Mucosa of descending colon (tissue), 3 donors: Measurements from ENCODE around the gene COL6A5. TPM values are rescaled to one million over a fixed set of nuclear protein-coding genes. Genes with fewer than 3 reads are reported as not detected.
"Not testable (repeated sequence)": the region's sequence is repeated elsewhere in the genome, so short reads cannot be mapped to it uniquely, and the experiment has no call there.

ENCODE experiments used
- ATAC-seq: fragments of 200-7000 bp; cut with Tn5 transposase; one replicate; pipeline ENCODE4 v1.9.1; 2020; ENCODE audit warnings: mild to moderate bottlenecking, moderate library complexity
- DNase-seq, 3 donors: peaks; one replicate each; pipeline ENCODE4 v3.0.0-alpha.2; 2020
- H3K36me3 ChIP-seq: fragments of 200-600 bp; one replicate; pipeline ENCODE4 v1.8.0; 2021; ENCODE audit warnings: low read depth, mild to moderate bottlenecking
- H3K4me1 ChIP-seq: fragments of 200-600 bp; one replicate; pipeline ENCODE4 v1.8.0; 2021; ENCODE audit warnings: low read depth, mild to moderate bottlenecking
- H3K4me3 ChIP-seq: fragments of 200-600 bp; one replicate; pipeline ENCODE4 v1.8.0; 2021; ENCODE audit warnings: mild to moderate bottlenecking
- H3K9me3 ChIP-seq: fragments of 200-600 bp; one replicate; pipeline ENCODE4 v1.8.0; 2021; ENCODE audit warnings: mild to moderate bottlenecking
- intact Hi-C, 2 donors: fragments of 100-400 bp; cut with DNase I in 1 of 2; cut with micrococcal nuclease in 1 of 2; formaldehyde crosslinking; loops; one replicate each; pipeline versions ENCODE4 v1.11.0 to v1.11.1; 2022; cut with DNase I, micrococcal nuclease
- total RNA-seq, 3 donors: library from RNA; stranded (reverse); fragmentation: NEBNext Ultra II Directional in 2 of 3; extraction: Animal tissue kit (Norgen Biotek cat#: 25700) in 2 of 3; gene quantifications; one replicate each; pipeline versions ENCODE4 v1.2.1 to v1.2.4, GENCODE V29; 2021 to 2023
- TF ChIP-seq, protein P1 (sequence below): fragments of 200-600 bp; IDR thresholded peaks from one replicate; pipeline ENCODE4 v1.8.0; 2022; ENCODE audit warnings: antibody characterized with exemption, mild to moderate bottlenecking
- donor health status: DM: no; HTN: no; CAD: no; lungs with moderate emphysema.
- donor health status: DM: no; HTN: no; CAD: no.
- donor health status: DM: no; HTN: yes; CAD: no.

Gene COL6A5
- total RNA-seq, 3 donors from 2014 or later, result 0.06 TPM; not detected in 2

DNA sequence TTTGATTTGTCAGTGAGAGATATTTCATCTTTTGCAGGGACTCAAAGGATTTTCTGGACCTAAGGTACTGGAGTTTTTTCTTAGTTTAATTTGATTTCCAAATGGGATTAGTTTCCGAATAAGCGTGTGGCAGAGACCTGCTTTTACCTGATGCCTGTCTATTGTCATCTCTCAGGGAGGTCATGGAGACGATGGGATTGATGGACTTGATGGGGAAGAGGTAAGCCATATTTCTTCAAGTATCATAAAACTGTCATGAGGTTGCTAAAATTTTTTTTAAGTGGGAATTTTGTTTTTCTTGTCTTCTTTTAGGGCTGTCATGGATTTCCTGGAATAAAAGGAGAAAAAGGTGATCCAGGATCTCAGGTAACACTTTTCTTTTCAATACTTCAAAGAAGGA, 60.5 kb downstream of the COL6A5 start:
- intact Hi-C loops, result no loop called here
- TF ChIP-seq, protein P1, sequence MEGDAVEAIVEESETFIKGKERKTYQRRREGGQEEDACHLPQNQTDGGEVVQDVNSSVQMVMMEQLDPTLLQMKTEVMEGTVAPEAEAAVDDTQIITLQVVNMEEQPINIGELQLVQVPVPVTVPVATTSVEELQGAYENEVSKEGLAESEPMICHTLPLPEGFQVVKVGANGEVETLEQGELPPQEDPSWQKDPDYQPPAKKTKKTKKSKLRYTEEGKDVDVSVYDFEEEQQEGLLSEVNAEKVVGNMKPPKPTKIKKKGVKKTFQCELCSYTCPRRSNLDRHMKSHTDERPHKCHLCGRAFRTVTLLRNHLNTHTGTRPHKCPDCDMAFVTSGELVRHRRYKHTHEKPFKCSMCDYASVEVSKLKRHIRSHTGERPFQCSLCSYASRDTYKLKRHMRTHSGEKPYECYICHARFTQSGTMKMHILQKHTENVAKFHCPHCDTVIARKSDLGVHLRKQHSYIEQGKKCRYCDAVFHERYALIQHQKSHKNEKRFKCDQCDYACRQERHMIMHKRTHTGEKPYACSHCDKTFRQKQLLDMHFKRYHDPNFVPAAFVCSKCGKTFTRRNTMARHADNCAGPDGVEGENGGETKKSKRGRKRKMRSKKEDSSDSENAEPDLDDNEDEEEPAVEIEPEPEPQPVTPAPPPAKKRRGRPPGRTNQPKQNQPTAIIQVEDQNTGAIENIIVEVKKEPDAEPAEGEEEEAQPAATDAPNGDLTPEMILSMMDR, result no peak
- Histone ChIP-seq H3K4me1 (no peaks in the 10 kb centered on the region), H3K9me3 (no peaks in the 10 kb centered on the region), H3K36me3 (no peaks in the 10 kb centered on the region), H3K4me3 (no peak overlapping the region)
- ATAC-seq (no peak), DNase-seq (no peak)

DNA sequence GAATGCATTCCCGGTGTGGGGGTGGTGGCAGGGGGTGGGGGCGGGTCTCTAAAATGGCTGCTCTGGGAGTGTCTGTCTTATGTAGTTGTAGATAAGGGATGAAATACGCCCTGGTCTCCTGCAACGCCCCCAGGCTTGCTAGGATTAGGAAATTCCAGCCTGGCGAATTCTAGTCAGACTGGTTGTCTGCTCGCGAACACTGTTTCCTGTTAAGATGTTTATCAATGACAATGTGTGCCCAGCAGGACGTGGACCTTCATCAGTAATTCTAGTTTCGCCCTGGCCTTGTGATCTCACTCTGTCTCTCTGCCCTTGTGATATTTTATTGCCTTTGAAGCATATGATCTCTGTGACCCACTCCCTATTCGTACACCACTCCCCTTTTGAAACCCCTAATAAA, 62.8 kb downstream of the COL6A5 start:
- H3K4me1 ChIP-seq, H3K36me3 ChIP-seq, H3K9me3 ChIP-seq, DNase-seq, intact Hi-C loops, ATAC-seq, H3K4me3 ChIP-seq: not testable (repeated sequence)

DNA sequence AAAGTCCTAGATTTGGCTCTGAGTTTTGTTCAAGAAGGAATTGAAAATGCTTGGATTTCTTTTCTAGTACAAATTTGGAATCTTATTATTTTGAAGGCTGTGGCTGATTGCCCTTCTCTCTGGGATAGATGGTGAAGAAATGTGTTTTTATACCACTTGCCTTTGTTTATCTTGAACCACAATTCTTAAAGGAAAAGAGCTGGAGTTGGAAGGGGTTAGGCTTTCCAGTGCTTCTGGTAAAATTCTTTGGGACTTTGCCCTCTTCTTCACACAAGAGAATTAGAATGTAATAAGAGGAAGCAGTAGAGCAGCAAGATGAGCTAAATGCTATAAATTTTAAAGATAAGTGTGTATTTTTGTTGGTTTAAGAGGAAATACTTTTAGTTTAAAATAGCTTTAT, 65.8 kb downstream of the COL6A5 start:
- no peaks in the 10 kb centered on the region for H3K36me3 ChIP-seq
- no peaks in the 10 kb centered on the region for H3K4me1 ChIP-seq
- intact Hi-C loops, result no loop called here
- ATAC-seq (no peak), DNase-seq (no peak)
- H3K9me3 ChIP-seq, result no peaks in the 10 kb centered on the region
- TF ChIP-seq, protein P1, result no peak
- no peak overlapping the region for H3K4me3 ChIP-seq

DNA sequence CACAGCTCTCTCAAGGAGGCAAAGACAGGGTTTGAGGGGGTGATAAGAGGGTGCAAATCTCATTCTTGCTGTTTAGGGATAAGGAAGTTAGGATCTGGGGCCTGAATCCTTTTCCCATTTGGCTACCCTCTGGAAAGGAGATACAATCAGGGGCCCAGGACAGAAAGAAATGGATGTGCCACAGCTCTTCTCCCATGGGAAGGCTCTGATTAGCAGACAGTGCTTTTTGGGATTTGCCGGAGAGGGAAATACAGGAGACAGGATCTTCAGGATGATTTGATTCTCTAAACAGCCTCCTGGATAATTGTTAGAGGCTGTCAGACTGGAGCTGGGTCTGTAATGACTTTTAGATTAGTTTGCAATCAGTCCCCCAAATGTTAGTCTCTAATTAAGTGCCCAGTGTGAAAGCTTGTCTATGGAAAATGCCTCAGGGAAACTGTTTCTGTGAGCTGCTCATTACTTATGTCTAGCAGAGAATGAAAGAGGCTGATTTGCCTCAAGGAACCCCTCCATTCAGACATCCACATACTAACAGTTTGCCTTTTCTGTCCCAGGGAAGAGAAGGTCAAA, 67.6 kb downstream of the COL6A5 start:
- no peaks in the 10 kb centered on the region for H3K9me3 ChIP-seq
- no peaks in the 10 kb centered on the region for H3K36me3 ChIP-seq
- DNase-seq (no peak), ATAC-seq (no peak)
- H3K4me3 ChIP-seq, result no peak overlapping the region
- TF ChIP-seq, protein P1, result no peak
- intact Hi-C loops, result no loop called here
- no peaks in the 10 kb centered on the region for H3K4me1 ChIP-seq

DNA sequence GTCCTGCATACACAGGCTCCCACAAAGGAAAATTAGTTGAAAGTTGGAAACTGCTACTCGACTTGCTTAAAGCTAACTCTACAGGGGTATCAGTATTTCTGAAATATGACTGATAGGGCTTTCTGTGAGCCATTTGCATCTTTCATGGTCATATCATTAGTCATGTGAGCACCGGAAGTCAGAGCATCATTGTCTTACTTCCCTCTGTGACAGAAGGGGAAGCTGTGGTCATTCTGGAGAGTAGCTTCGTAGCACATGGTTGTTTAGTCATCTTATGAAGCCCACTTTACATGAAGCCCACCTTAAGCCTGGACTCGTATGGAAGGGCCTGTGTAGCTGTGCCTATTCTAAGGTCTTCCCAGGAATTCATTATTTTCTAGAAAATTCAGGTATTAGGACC, 69.0 kb downstream of the COL6A5 start:
- no peak for DNase-seq
- no peak overlapping the region for H3K4me3 ChIP-seq
- no peaks in the 10 kb centered on the region for H3K9me3 ChIP-seq
- H3K36me3 ChIP-seq, result no peaks in the 10 kb centered on the region
- no peaks in the 10 kb centered on the region for H3K4me1 ChIP-seq
- ATAC-seq, result no peak
- intact Hi-C loops, result no loop called here
- TF ChIP-seq, protein P1, result no peak

DNA sequence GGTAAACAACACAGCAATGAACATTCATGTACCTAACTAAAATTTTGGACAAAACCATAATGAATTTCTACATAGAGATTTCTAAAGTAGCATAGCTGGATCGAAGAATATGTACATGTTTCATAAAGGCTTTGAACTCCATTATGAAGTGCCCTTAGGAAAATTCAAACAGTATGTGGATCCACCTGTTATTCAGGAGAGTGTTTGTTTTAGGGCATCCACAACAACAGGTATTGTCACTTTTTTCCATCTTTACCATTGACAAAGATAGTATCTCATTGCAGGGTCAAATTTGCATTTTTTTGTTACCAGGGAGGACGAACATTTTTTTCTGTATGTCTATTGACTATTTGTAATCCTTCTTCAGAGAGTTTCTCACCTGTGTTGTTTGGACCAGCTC, 75.0 kb downstream of the COL6A5 start:
- no peaks in the 10 kb centered on the region for H3K36me3 ChIP-seq
- no peaks in the 10 kb centered on the region for H3K9me3 ChIP-seq
- H3K4me3 ChIP-seq, result no peak overlapping the region
- ATAC-seq (no peak), DNase-seq (no peak)
- no peaks in the 10 kb centered on the region for H3K4me1 ChIP-seq
- TF ChIP-seq, protein P1, result no peak
- intact Hi-C loops, result no loop called here
